Measurements from ENCODE around the gene PSAP.

PSAP gene

DNA sequence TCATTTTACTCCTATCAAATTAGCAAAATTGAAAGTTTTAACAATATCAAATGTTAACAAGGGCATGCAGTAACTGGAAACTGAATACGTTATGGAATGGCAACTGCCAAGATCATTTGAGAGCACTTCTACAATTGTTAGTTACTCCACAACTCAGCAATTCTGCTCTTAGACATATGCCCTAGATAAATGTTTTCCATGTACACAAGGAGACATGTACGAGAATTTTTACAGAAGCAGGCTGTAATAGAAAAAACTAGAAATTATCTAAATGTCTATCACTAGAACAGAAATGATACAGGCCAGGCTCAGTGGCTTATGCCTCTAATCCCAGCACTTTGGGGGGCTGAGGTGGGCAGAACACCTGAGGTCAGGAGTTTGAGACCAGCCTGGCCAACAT lies 7.0 kb downstream of the PSAP start:
- DNase-seq = no peak

GRCh38 chr10:71842856-71843686 lies 8.0 kb downstream of the PSAP start:
- no peak for DNase-seq

DNA sequence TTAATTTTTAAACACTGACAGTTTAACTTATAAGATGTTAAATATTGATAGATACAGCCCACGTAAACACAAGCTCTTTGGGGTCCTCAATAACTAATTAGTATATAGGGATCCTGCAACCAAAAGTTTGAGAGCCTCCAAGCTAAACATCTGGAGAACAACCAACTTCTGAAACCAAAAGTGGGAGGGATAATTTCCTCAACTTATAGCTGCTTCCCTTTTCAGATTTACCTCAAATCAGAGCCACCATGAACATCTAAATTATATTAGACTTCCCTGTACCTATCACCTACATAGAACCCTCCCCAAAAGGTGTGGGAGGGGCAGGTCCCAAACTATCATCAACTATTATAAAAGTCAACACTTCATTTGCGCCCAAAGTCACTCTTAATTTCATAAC lies 8.6 kb downstream of the PSAP start:
- no peak for DNase-seq

DNA sequence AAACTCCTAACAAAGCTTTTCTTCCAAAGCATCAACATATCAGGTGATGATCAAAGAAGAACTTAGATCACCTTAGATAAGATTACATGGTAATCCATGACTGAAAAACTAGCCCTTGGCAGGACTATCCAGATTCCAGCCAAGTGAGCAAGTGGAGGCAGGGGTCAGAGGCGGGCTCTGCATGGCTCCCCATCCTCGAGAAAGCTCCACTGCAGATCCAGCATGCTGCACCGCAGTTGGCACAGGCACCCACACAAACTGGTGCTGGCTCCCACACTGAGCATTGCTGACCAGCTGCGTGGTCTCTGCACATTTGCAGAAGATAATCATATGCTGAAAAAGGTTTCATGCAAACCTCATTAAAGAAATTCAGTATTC lies 10.1 kb downstream of the PSAP start:
- no peak for DNase-seq

GRCh38 chr10:71840177-71840957 lies 10.7 kb downstream of the PSAP start:
- DNase-seq = no peak

- DNase-seq = no peak
These were observed 12.5 kb downstream of the PSAP start for GRCh38 chr10:71838264-71839211.

DNA sequence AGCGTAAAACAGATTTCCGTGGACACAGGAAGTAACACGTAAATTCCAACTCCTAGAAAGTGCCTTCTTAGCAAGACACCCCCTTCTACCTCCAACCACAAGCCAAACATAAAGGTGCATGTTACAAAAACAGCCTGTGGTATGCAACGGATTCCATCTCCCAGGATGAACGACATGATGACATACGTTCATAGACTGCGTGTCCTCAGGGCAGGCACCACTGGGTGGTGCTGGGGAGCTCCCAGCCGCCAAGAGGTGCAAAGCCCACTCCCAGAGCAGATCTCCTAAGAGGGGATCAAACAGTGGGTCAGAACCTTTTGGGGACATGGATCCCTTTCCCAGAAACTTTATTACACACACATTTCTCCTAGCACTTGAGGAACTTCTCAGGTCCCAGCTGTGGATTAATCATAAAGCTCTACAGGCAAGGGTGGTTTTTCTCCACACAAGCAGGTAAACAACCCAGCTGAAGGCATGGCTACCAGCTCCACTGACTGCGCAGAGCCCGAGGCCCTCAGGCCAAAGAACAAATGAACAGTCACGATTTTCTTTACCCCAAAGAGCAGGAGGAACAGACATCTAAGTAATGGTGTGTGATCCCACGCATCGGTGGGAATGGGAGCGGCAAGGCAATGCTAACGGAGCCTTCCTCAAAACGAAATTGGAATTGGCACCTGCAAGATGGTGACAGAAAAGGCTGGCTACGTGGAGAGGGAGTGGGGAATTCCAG lies 13.8 kb downstream of the PSAP start:
- no peak for DNase-seq

GRCh38 chr10:71836596-71836974 lies 14.5 kb downstream of the PSAP start:
- no peak for DNase-seq

DNA sequence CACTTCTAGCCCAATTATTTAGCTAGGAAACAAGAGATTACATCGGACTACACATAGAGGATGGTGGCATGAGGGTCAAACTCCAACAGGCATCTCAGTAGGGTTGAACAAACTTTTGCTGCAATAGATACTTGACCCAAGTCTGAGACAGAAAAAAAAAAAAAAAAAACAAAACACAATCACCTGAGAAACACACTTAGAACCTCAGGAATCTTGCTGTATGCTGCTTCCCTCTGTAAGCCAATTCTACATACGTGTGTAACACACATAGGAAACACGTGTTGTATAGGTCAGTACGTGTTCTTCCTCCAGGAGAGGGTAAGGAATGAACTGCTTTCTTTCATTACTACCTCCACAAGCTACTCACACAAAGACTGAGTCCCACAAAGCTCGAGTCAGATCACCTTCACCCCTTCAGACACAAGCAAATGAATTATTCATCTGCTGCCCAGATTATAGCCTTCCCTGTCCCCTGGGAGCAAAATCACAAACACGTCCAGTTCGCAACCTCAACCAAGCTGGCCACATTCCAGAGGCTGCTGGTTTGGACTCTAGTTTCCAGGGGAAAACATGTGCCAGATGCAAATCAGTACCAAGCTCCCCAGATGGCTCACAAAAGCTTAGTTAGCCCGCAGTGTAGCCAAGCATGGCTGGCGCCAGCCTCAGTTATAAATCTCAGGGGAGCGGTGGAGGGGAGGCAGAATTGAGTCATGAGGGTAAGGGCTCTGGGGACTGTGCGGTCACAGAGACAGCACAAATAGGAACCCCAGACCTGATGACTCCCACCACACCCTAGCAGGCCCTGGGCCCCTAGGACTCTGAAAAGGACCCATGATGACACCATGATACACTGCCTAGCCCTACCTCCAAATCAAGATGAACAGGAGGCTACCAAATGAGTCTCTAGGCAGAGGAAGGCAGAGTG lies 15.1 kb downstream of the PSAP start:
- no peak for DNase-seq

DNA sequence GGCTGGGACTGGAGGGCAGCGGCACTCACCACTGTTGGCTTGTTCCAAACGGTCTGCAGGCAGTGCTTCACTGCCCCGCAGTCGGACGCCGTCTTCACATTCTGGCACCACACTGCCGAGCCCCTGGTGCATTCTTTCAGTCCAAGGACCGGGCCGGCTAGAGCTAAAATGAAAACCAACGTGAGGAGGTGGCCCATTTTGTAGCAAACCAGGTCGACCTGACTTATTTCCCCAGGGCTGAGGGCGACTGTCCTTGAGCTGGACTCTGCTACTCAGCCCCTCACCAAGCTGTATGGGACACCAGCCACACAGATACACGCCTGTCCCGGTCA lies 16.7 kb downstream of the PSAP start:
- DNase-seq = no peak

DNA sequence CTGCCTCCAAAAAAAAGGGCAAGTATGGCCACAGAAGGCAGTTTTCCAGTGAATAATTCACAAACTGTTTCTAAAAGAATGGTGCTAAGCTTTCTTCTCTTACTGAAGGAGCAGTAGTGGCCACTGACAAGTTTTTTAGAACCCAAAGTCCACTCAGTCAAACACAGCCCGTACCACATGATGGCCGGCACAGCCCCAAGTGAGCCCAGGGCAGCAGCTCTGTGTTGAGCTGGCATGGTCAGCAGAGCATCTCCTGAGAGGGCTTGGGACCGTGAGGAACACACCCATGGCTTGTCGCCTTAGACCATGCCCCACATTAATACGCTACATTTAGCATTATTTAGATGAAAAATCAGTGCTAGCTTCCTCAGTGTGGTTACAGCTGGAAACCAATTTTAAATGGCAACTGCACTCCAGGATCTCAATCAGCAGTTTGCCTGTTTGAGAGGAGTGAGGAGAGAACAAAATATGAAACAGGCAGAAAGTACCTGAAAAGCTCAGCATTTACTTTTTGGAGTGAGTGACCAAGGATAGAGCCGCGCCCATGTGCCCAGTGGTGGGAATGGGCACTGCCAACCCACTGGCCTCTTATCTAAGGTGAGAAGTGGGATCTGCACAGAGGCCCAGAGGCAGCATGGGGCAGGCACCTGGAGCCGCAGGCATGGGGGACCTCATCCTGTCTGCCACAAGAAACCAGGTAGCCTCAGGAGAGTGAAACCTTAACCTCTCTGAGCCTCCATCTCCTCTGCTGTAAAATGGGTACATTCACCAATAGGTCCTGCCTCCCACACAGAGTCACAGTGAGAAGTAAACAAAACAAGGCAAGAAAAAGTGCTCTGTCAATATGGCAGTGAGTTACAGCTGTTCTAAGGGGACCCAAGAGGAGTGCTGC lies 17.4 kb downstream of the PSAP start:
- DNase-seq = no peak

DNA sequence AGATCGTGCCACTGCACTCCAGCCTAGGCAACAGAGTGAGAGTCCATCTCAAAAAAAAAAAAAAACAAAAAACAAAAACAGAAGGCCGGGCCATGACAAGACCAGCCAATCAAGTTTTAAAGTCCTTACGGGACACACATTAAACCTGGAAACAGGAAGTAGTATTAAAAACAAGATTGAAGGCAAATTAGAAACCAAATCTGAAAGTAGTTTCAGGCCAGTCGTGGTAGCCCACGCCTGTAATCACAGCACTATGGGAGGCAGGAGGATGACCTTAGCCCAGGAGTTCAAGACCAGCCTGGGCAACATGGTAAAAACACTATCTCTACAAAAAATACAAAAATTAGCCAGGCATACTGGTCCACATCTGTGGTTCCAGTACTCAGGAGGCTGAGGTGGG lies 18.1 kb downstream of the PSAP start:
- no peak for DNase-seq

DNA sequence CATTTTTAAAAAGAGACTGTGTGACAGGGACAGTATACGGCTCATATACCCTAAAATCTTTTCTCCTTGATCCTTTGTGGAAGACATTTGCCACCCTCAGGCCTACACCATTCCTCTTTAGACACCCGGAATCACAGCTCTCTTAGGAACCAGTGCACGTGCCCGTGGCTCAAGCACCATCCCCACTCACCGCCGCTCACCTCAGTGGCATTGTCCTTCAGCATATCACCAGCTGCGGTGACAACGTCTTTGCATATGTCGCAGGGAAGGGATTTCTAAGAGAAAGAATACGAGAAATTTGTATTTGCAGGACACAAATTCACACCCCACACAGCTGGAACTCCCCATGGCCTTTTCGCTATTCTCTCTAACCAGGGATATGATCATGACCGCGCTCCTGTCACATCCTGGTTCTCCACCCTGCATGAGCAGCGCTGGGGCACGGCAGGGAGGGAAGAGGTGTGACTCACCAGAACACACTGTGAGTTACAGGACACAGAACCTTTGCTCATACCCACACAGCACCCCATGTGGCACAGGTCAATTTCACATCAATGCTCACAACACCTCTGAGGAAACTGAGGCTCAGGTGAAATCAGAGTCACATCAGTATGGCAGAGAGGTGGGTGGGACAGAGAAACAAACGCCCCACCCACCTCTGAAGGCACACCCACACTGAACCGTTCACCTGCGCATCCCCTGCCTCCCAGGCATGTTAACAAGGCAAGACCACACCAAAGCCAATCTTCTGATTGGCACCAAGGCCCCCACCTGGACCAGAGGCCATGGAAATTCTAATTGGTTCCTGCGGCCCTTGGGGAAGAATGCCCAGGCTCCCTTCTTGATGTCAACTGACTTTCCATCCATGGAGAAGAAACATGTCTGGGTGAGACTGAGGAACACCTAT lies 19.2 kb downstream of the PSAP start:
- DNase-seq = no peak

DNA sequence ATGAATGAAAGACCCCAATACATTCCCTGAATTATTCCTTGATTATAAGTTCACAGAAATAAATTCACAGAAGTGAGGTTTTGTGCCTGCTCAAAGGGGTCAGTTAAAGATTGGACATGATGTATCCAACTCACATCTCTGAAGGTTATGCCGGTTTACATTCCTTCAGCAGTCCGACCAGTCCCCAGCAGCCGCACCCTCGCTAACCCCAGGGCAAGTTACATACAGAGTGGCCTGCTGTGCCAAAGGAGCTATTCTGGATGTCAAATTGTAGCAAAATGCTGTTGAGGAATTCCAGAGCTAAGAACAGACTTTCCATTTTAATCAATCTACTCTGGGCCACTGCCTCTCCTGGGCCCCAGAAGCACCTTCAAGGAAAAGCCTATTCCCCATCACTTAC lies 20.3 kb downstream of the PSAP start:
- no peak for DNase-seq

DNA sequence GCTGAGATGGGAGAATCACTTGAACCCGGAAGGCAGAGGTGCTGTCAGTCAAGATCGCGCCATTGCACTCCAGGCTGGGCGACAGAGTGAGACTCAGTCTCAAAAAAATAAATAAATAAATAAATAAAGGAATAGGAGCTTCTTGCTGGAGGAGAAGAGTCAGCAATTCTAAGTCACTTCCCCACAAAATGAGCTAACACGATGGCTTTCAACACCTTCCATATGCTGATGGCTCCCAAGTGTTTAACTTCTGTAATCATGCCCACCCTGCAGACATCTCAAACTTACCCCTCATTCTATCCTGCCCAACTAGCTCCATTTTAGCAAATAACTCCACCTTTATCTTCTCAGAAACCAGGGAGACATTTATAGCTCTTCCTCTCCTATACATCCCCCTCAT lies 21.2 kb downstream of the PSAP start:
- no peak for DNase-seq

DNA sequence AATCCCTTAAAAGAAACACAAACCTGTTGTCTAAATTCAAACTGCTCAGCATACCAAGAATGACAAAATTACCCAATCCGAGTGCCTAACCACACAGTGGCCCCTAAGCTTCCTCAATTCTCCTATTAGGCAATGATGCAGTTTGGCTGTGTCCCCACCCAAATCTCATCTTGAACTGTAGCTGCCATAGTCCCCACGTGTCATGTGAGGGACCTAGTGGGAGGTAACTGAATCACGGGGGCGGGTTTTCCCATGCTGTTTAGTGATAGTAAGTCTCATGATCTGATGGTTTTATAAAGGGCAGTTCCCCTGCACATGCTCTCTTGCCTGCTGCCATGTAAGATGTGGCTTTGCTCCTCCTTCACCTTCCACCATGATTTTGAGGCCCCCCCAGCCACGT lies 21.9 kb downstream of the PSAP start:
- DNase-seq = no peak

GRCh38 chr10:71828702-71829101 lies 22.3 kb downstream of the PSAP start:
- no peak for DNase-seq

DNA sequence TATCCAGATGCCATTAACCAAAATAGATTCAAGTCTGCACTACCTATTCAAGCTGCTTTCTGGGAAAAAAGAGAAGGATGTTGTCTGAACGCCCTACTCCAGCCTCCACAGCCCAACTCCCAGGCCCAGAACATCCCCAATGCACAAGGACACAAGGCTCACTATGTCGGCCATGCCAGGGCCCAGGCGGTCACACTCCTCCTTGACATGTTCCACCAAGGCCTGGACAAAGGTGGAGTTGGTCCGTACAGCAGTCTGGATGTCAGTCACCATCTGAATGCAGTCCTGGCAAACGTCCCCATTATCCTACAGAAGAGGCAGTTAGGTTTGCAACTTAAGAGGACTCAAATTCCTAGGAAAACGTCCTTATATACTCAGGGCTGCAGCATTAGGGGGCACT lies 23.2 kb downstream of the PSAP start:
- DNase-seq = no peak

DNA sequence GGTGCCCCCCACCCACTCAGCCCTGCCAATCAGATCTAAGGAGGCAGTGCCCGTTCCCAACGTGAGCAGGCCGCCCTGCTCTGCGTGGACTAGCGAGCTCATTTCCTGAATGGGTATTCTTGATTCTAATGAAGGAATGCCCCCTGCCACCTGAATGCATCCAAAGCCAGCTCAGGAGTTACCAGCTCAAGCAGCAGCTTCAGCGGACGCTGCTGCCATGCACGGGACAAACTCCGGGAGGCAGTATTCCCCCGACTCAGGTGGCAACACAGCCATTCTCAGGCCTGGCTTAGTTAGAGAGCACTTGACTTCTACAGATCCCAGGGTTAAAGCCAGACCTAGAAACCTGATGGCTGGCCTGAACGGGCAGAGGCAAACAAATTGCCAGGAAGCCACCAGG lies 25.8 kb downstream of the PSAP start:
- DNase-seq = no peak

DNA sequence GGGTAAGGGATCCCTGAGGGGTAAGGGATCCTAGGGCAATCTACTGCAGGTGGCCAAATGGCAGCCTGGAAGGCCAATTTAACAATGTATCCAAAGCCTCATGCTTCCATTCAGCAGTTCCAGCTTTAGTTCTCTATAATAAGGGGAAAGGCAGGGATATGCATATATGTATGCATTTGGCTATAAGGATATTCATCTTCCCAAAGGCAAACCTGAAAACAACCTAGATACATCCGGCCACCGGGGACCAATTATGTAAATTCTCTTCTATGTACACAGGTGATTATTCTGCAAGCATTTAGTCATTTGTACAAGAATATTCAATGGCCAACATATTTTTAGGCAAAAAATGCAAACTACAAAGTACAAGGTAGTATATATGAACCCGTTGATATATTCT lies 26.7 kb downstream of the PSAP start:
- no peak for DNase-seq
